ENCODE measurements around the gene BSN. TPM values are rescaled to one million over a fixed set of nuclear protein-coding genes. Genes with fewer than 3 reads are reported as not detected.

BSN gene
- total RNA-seq, 2 experiments from 2014 or later, result 0.09 TPM

DNA sequence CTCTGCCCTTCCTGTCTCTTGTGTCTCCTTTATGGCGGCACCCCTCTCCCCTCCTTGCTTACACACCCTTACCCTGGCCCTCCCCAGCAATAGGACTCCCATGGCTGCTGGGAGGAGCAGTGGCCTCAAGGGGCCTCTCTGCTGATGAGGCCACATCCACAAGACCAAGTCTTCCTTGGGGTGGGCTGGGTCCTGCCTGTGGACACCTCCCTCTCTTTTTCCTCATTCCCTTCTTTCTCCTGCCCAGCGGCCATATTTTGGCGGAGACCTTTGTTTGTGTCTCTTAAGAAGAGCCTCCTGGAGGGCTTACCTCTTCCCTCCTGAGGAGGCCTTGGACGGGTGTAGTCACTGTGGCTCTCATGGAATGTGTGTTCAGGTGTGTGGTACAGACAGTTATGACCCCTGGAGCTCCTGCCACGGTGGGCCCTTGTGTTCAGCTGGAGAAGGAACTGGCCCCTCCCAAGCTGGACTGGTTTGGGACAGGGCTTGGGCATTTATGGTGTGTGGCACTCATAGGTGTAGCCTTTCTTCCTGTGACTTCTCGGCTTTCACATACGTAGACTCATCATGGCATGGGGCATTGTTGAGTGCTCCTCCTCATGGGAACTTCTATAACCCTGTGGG is 63.2 kb downstream of the BSN start:
- TF ChIP-seq, protein P1, sequence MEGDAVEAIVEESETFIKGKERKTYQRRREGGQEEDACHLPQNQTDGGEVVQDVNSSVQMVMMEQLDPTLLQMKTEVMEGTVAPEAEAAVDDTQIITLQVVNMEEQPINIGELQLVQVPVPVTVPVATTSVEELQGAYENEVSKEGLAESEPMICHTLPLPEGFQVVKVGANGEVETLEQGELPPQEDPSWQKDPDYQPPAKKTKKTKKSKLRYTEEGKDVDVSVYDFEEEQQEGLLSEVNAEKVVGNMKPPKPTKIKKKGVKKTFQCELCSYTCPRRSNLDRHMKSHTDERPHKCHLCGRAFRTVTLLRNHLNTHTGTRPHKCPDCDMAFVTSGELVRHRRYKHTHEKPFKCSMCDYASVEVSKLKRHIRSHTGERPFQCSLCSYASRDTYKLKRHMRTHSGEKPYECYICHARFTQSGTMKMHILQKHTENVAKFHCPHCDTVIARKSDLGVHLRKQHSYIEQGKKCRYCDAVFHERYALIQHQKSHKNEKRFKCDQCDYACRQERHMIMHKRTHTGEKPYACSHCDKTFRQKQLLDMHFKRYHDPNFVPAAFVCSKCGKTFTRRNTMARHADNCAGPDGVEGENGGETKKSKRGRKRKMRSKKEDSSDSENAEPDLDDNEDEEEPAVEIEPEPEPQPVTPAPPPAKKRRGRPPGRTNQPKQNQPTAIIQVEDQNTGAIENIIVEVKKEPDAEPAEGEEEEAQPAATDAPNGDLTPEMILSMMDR (IDR thresholded peaks at IDR 0.05), result no peak
- Mint-ChIP-seq H3K36me3 (ENCODE audit: low read depth) (no peaks in the 10 kb centered on the region), H3K27ac (no peak overlapping the region), H3K9me3 (peaks cover 3% of the 10 kb centered on the region), H3K4me3 (no peak overlapping the region), H3K27me3 (no peaks in the 10 kb centered on the region), H3K4me1 (ENCODE audit: low read depth) (no peaks in the 10 kb centered on the region)
- ChIA-PET POLR2A (no interaction called here), CTCF (interaction anchor here (0.6 kb wide), 1 partner anchor 78 kb away, joined by 3 read pairs; no protein-coding TSS in a partner anchor)
- intact Hi-C loops (cut with micrococcal nuclease), result no loop called here
- ATAC-seq, result no peak
- DNase-seq, result no peak

DNA sequence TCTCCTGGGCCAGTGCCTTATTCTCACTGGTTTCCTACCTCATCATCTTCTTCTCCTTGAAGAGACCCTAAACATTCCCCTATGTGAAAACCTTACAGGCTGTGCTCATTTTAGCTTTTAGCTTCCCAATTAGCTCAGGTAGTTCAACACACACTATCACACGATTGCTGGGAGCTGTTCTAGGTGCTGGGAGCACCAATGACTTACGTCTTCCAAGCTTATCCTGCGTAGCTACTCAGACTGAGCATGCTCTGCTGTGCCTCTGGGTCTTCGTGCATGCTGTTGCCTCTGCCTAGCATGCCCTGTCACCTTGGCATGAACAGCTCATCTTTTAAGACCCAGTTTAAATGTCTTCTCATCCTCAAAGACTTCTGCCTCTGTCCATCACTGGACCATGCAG is 64.1 kb downstream of the BSN start:
- H3K27ac Mint-ChIP-seq, result no peak overlapping the region
- ChIA-PET POLR2A (interaction anchor here (0.6 kb wide), 1 partner anchor 219 kb away, joined by 5 read pairs; no protein-coding TSS in a partner anchor), CTCF (interaction anchor here (1.1 kb wide), 1 partner anchor 79 kb away, joined by 6 read pairs; no protein-coding TSS in a partner anchor)
- TF ChIP-seq, protein P1 (IDR thresholded peaks at IDR 0.05), result no peak
- intact Hi-C loops (cut with micrococcal nuclease), result no loop called here
- no peaks in the 10 kb centered on the region for H3K27me3 Mint-ChIP-seq
- no peaks in the 10 kb centered on the region for H3K9me3 Mint-ChIP-seq
- no peak overlapping the region for H3K4me3 Mint-ChIP-seq
- ATAC-seq (no peak), DNase-seq (no peak)
- no peaks in the 10 kb centered on the region for H3K4me1 Mint-ChIP-seq (ENCODE audit: low read depth)
- no peaks in the 10 kb centered on the region for H3K36me3 Mint-ChIP-seq (ENCODE audit: low read depth)

DNA sequence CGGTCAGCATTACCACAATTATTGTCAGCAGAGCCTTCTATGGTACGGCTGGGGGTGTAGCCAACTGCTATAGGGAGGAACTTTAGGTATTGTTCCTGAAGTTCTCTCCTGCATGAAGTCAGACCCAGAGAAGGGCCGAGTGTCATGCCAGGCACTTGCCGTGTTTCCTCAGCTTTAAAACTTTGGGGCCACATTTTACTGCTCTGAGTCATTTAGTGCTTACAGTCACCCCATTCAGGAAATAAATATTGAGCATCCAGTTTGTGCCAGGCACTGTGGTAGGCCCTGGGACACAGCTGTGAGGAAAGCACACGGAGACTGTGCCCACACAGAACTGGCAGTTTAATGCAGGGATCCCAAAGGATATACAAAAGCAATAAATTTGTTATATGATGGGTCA is 65.4 kb downstream of the BSN start:
- Mint-ChIP-seq H3K9me3 (no peaks in the 10 kb centered on the region), H3K27me3 (no peaks in the 10 kb centered on the region), H3K4me3 (no peak overlapping the region), H3K27ac (no peak overlapping the region), H3K36me3 (ENCODE audit: low read depth) (no peaks in the 10 kb centered on the region), H3K4me1 (ENCODE audit: low read depth) (no peaks in the 10 kb centered on the region)
- DNase-seq (no peak), ATAC-seq (no peak)
- ChIA-PET CTCF (interaction anchor here (1.1 to 1.5 kb wide), 2 partner anchors 18 to 80 kb away, joined by 4 to 6 read pairs; no protein-coding TSS in a partner anchor), POLR2A (no interaction called here)
- intact Hi-C loops (cut with micrococcal nuclease), result no loop called here
- TF ChIP-seq, protein P1 (IDR thresholded peaks at IDR 0.05), result no peak

DNA sequence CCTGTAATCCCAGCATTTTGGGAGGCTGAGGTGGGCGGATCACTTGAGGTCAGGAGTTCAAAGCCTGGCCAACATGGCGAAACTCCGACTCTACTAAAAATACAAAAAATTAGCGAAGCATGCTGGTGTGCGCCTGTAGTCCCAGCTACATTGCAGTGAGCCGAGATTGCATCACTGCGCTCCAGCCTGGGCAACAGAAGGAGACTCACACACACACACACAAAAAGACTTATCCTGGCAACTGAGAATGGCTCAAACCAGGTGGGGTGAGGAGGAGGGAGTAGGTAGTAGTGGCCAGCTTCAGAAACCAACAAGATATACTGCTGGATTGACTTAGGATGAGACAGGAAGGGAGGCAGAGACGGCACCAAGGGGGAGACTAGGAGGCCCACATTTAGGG is 66.5 kb downstream of the BSN start:
- ATAC-seq (no peak), DNase-seq (no peak)
- Mint-ChIP-seq H3K4me3 (no peak overlapping the region), H3K9me3 (no peaks in the 10 kb centered on the region), H3K27ac (no peak overlapping the region), H3K27me3 (no peaks in the 10 kb centered on the region), H3K36me3 (ENCODE audit: low read depth) (no peaks in the 10 kb centered on the region), H3K4me1 (ENCODE audit: low read depth) (no peaks in the 10 kb centered on the region)
- intact Hi-C loops (cut with micrococcal nuclease), result no loop called here
- TF ChIP-seq, protein P1 (IDR thresholded peaks at IDR 0.05), result no peak
- ChIA-PET CTCF (interaction anchor here (1.5 kb wide), 1 partner anchor 17 kb away, joined by 4 read pairs; no protein-coding TSS in a partner anchor), POLR2A (no interaction called here)

DNA sequence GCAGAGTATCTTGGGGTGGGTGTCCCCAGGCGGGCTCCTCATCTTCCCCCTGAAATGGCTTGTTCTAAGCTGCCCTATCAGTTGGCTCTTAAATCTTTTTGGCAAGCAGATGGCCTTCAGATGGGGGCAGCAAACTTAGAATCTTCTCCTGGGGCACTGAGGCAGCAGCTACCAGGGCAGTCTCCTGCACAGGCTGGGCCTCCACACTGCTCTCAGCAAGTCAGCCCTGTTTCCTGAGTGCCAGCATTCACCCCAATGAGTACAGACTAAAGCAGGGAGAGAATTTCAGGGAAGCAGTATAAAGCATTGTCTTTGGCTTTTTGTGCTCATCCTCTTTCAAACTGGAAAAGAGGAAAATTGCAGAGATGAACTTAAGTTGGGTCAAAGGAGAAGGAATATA is 68.8 kb downstream of the BSN start:
- peaks cover 8% of the 10 kb centered on the region for H3K4me1 Mint-ChIP-seq (ENCODE audit: low read depth)
- H3K9me3 Mint-ChIP-seq, result no peaks in the 10 kb centered on the region
- DNase-seq (no peak), ATAC-seq (no peak)
- intact Hi-C loops (cut with micrococcal nuclease), result no loop called here
- TF ChIP-seq, protein P1 (IDR thresholded peaks at IDR 0.05), result no peak
- POLR2A ChIA-PET, result no interaction called here
- no peaks in the 10 kb centered on the region for H3K27me3 Mint-ChIP-seq
- no peak overlapping the region for H3K27ac Mint-ChIP-seq
- no peak overlapping the region for H3K4me3 Mint-ChIP-seq
- CTCF ChIA-PET, result no interaction called here
- no peaks in the 10 kb centered on the region for H3K36me3 Mint-ChIP-seq (ENCODE audit: low read depth)

Data from activated CD8-positive, alpha-beta T cell treated with anti-CD3 and anti-CD28 coated beads for 36 hours (primary cell).